Activated CD8-positive, alpha-beta T cell treated with anti-CD3 and anti-CD28 coated beads for 36 hours (primary cell): ENCODE measurements around the gene OPN1MW3. TPM values are rescaled to one million over a fixed set of nuclear protein-coding genes. Genes with fewer than 3 reads are reported as not detected.
"Not testable (repeated sequence)": the region's sequence is repeated elsewhere in the genome, so short reads cannot be mapped to it uniquely, and the experiment has no call there.

ENCODE experiments used
- ATAC-seq: fragments of 200-7000 bp; cut with Tn5 transposase; one replicate; pipeline ENCODE4 v1.10.0; 2021; ENCODE audit warnings: mild to moderate bottlenecking, moderate library complexity
- CTCF ChIA-PET: fragments of 350-600 bp; sonication (Branson Sonifier 250); formaldehyde crosslinking; loops from one replicate; lab custom pipeline; 2021; ENCODE audit warnings: antibody characterized with exemption; lab: Charles Lee
- POLR2A ChIA-PET: fragments of 350-600 bp; sonication (Branson Sonifier 250); formaldehyde crosslinking; loops from one replicate; lab custom pipeline; 2021; ENCODE audit warnings: antibody characterized with exemption; lab: Charles Lee
- DNase-seq: peaks from one replicate; pipeline ENCODE4 v3.0.0-alpha.2; 2020
- H3K27ac Mint-ChIP-seq: one replicate; pipeline ENCODE4 v1.8.0; 2021; ENCODE audit warnings: mild to moderate bottlenecking, mixed read lengths
- H3K27me3 Mint-ChIP-seq: one replicate; pipeline ENCODE4 v1.8.0; 2021; ENCODE audit warnings: mixed read lengths
- H3K36me3 Mint-ChIP-seq: one replicate; pipeline ENCODE4 v1.8.0; 2021; ENCODE audit warnings: low read depth, mixed read lengths
- H3K4me1 Mint-ChIP-seq: one replicate; pipeline ENCODE4 v1.8.0; 2021; ENCODE audit warnings: low read depth, mixed read lengths
- H3K4me3 Mint-ChIP-seq: one replicate; pipeline ENCODE4 v1.8.0; 2021; ENCODE audit warnings: mild to moderate bottlenecking, moderate library complexity, mixed read lengths
- H3K9me3 Mint-ChIP-seq: one replicate; pipeline ENCODE4 v1.8.0; 2021; ENCODE audit warnings: mixed read lengths
- intact Hi-C: fragments of 100-400 bp; cut with micrococcal nuclease; formaldehyde crosslinking; loops from one replicate; pipeline ENCODE4 v1.10.0; 2022
- total RNA-seq, 2 experiments: library from RNA; stranded (reverse); gene quantifications; one replicate each; pipeline ENCODE4 v1.2.3, GENCODE V29; 2021
- TF ChIP-seq, protein P1 (sequence below): fragments of 200-600 bp; IDR thresholded peaks from one replicate; pipeline ENCODE4 v1.8.0; 2022; ENCODE audit warnings: antibody characterized with exemption, mild to moderate bottlenecking

The OPN1MW3 gene
- total RNA-seq, 2 experiments from 2014 or later = not detected

- no peaks in the 10 kb centered on the region for H3K9me3 Mint-ChIP-seq
These were observed 38.4 kb downstream of the OPN1MW3 start, which contains the start of gene TKTL1 for GRCh38 chrX:154295664-154296310. Gene TKTL1 (plus strand): TSS chrX:154295795. CDS start chrX:154295860, 65 bp downstream.

GRCh38 chrX:154296731-154297130 is 39.3 kb downstream of the OPN1MW3 start:
- Mint-ChIP-seq H3K9me3 (no peaks in the 10 kb centered on the region), H3K27ac (no peak overlapping the region), H3K36me3 (no peaks in the 10 kb centered on the region), H3K27me3 (no peaks in the 10 kb centered on the region), H3K4me1 (peaks cover 2% of the 10 kb centered on the region), H3K4me3 (no peak overlapping the region)
- TF ChIP-seq, protein P1, sequence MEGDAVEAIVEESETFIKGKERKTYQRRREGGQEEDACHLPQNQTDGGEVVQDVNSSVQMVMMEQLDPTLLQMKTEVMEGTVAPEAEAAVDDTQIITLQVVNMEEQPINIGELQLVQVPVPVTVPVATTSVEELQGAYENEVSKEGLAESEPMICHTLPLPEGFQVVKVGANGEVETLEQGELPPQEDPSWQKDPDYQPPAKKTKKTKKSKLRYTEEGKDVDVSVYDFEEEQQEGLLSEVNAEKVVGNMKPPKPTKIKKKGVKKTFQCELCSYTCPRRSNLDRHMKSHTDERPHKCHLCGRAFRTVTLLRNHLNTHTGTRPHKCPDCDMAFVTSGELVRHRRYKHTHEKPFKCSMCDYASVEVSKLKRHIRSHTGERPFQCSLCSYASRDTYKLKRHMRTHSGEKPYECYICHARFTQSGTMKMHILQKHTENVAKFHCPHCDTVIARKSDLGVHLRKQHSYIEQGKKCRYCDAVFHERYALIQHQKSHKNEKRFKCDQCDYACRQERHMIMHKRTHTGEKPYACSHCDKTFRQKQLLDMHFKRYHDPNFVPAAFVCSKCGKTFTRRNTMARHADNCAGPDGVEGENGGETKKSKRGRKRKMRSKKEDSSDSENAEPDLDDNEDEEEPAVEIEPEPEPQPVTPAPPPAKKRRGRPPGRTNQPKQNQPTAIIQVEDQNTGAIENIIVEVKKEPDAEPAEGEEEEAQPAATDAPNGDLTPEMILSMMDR = no peak
- intact Hi-C loops = no loop called here
- ChIA-PET CTCF (no interaction called here), POLR2A (no interaction called here)
- no peak for ATAC-seq
- DNase-seq = no peak

More at GRCh38 chrX:154295664-154296310, 38.4 kb downstream of the OPN1MW3 start, which contains the start of gene TKTL1:
- no peak for ATAC-seq
- DNase-seq = no peak
- ChIA-PET CTCF (no interaction called here), POLR2A (no interaction called here)
- Mint-ChIP-seq H3K36me3 (no peaks in the 10 kb centered on the region), H3K27me3 (no peaks in the 10 kb centered on the region), H3K4me1 (peaks cover 2% of the 10 kb centered on the region), H3K27ac (no peak within 1 kb of the TSS), H3K4me3 (no peak within 1 kb of the TSS)
- TF ChIP-seq, protein P1 = no peak
- intact Hi-C loops = no loop called here

DNA sequence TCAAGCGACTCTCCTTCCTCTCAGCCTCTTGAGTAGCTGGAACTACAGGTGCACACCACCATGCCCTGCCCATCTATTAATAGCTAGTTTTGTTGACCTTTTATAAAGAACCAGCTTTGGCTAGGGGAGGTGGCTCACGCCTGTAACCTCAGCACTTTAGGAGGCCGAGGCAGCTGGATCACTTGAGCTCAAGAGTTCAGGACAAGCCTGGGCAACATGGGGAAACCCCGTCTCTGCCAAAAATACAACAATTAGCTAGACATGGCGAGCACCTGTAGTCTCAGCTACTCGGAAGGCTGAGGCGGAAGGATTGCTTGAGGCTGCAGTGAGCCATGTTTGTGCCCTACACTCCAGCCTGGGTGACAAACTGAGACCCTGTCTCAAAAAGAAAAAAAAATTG is 40.9 kb downstream of the OPN1MW3 start:
- peaks cover 2% of the 10 kb centered on the region for H3K4me1 Mint-ChIP-seq
- no peak for ATAC-seq
- no peak overlapping the region for H3K4me3 Mint-ChIP-seq
- H3K9me3 Mint-ChIP-seq = no peaks in the 10 kb centered on the region
- ChIA-PET CTCF (interaction anchor here (0.8 to 3.0 kb wide), 2 partner anchors 10 to 19 kb away, joined by 4 to 10 read pairs; no protein-coding TSS in a partner anchor), POLR2A (interaction anchor here (0.8 kb wide), 1 partner anchor 10 kb away, joined by 3 read pairs; no protein-coding TSS in a partner anchor)
- intact Hi-C loops = no loop called here
- H3K36me3 Mint-ChIP-seq = no peaks in the 10 kb centered on the region
- H3K27ac Mint-ChIP-seq = no peak overlapping the region
- no peak for DNase-seq
- no peaks in the 10 kb centered on the region for H3K27me3 Mint-ChIP-seq
- TF ChIP-seq, protein P1 = no peak

- intact Hi-C loops = no loop called here
- CTCF ChIA-PET = interaction anchor here (3.0 kb wide), 1 partner anchor 8 kb away, joined by 10 read pairs; no protein-coding TSS in a partner anchor
- Mint-ChIP-seq H3K27ac (no peak overlapping the region), H3K4me3 (no peak overlapping the region), H3K36me3 (no peaks in the 10 kb centered on the region), H3K9me3 (no peaks in the 10 kb centered on the region), H3K4me1 (peaks cover 2% of the 10 kb centered on the region), H3K27me3 (no peaks in the 10 kb centered on the region)
- DNase-seq = no peak
- ATAC-seq = no peak
- POLR2A ChIA-PET = no interaction called here
- TF ChIP-seq, protein P1 = no peak
These were observed 43.4 kb downstream of the OPN1MW3 start for GRCh38 chrX:154300816-154301215.

DNA sequence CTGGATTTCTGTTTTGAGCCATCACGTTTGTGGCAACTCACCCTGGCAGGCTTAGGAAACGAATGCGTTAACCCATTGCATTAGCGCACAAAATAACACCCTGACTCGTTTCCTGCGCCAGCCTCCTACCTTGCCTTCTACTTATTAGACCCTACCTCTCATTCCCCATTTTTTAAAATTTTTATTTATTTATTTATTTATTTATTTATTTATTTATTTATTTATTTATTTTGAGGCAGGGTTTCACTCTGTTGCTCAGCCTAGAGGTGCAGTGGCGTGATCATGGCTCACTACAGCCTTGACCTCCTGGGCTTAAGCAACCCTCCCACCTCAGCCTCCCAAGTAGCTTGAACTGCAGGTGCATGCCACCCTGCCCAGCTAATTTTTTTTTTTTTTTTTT is 45.6 kb downstream of the OPN1MW3 start:
- H3K27me3 Mint-ChIP-seq, CTCF ChIA-PET, intact Hi-C loops, H3K36me3 Mint-ChIP-seq, ATAC-seq, H3K4me1 Mint-ChIP-seq, H3K27ac Mint-ChIP-seq, H3K4me3 Mint-ChIP-seq, H3K9me3 Mint-ChIP-seq, DNase-seq, POLR2A ChIA-PET: not testable (repeated sequence)
